ENCODE data around the gene TNFRSF1B. TPM values are rescaled to one million over a fixed set of nuclear protein-coding genes. Genes with fewer than 3 reads are reported as not detected.

The TNFRSF1B gene
- total and polyA plus RNA-seq, 9 of the 15 experiments (the other 6 are each of a cell fraction or from before 2014, with no cell fraction given): 8.8 to 91.3 (median 36.0) TPM

DNA sequence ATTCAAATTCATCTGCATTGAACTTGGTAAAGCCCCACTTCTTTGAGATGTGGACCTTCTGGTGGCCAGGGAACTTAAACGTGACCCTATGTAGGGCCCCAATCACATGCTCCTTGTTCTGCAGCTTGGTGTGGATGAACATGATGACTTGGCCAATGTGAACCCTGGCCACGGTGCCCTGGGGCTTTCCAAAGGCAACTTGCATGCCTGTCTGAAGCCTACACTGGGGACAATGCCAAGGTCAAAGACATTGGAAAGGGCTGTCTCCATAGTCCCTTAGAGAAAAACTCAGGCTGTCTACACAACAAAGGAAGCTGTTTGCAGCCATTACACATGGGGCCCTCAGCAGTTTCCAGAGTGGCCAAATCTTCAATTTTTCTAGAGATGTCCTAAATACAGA lies 54.1 kb downstream of the TNFRSF1B start (continued):
- TF ChIP-seq ZNF407 (IDR thresholded peaks at IDR 0.05; ENCODE audit: low read depth) (no peak), ID3 (CRISPR knock-in tag; IDR thresholded peaks at IDR 0.05) (no peak), ID3 (tag; IDR thresholded peaks at IDR 0.05) (no peak), GATA2 (CRISPR knock-in tag; IDR thresholded peaks at IDR 0.05) (no peak), ZNF384 (IDR thresholded peaks at IDR 0.05; ENCODE audit: low read depth, low read length) (no peak), NRF1 (conservative IDR thresholded peaks at IDR 0.05 in 1 of 2, IDR thresholded peaks at IDR 0.05 in 1 of 2) (no peak)
- TF ChIP-seq, protein P1, sequence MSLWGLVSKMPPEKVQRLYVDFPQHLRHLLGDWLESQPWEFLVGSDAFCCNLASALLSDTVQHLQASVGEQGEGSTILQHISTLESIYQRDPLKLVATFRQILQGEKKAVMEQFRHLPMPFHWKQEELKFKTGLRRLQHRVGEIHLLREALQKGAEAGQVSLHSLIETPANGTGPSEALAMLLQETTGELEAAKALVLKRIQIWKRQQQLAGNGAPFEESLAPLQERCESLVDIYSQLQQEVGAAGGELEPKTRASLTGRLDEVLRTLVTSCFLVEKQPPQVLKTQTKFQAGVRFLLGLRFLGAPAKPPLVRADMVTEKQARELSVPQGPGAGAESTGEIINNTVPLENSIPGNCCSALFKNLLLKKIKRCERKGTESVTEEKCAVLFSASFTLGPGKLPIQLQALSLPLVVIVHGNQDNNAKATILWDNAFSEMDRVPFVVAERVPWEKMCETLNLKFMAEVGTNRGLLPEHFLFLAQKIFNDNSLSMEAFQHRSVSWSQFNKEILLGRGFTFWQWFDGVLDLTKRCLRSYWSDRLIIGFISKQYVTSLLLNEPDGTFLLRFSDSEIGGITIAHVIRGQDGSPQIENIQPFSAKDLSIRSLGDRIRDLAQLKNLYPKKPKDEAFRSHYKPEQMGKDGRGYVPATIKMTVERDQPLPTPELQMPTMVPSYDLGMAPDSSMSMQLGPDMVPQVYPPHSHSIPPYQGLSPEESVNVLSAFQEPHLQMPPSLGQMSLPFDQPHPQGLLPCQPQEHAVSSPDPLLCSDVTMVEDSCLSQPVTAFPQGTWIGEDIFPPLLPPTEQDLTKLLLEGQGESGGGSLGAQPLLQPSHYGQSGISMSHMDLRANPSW (CRISPR knock-in tag; IDR thresholded peaks at IDR 0.05): no peak
